Measurements from ENCODE around the gene ANO10. TPM values are rescaled to one million over a fixed set of nuclear protein-coding genes. Genes with fewer than 3 reads are reported as not detected.

ANO10 gene
- total RNA-seq, 2 donors from 2014 or later = 9.6 to 11.3 TPM

- Histone ChIP-seq H3K4me1 (no peaks in the 10 kb centered on the region), H3K4me3 (no peak overlapping the region), H3K27ac (no peak overlapping the region), H3K27me3 (no peaks in the 10 kb centered on the region), H3K9me3 (no peaks in the 10 kb centered on the region), H3K36me3 (no peaks in the 10 kb centered on the region)
- DNase-seq (ENCODE audit: low spot score) = no peak
- TF ChIP-seq CTCF (IDR thresholded peaks at IDR 0.05) = no peak
These were observed 19.7 kb upstream of the ANO10 start for GRCh38 chr3:43641306-43642114.

GRCh38 chr3:43640681-43641080, 18.9 kb upstream of the ANO10 start:
- Histone ChIP-seq H3K4me3 (no peak overlapping the region), H3K27me3 (no peaks in the 10 kb centered on the region)

GRCh38 chr3:43638594-43639447, 17.0 kb upstream of the ANO10 start:
- TF ChIP-seq CTCF (IDR thresholded peaks at IDR 0.05) = no peak
- Histone ChIP-seq H3K36me3 (no peaks in the 10 kb centered on the region), H3K27me3 (no peaks in the 10 kb centered on the region), H3K4me3 (no peak overlapping the region), H3K9me3 (no peaks in the 10 kb centered on the region), H3K27ac (no peak overlapping the region), H3K4me1 (no peaks in the 10 kb centered on the region)
- DNase-seq (ENCODE audit: low spot score) = no peak

More at GRCh38 chr3:43640681-43641080, 18.9 kb upstream of the ANO10 start:
- no peak for TF ChIP-seq CTCF (IDR thresholded peaks at IDR 0.05)
- DNase-seq (ENCODE audit: low spot score) = no peak
- Histone ChIP-seq H3K4me1 (no peaks in the 10 kb centered on the region), H3K27ac (no peak overlapping the region), H3K9me3 (no peaks in the 10 kb centered on the region), H3K36me3 (no peaks in the 10 kb centered on the region)

GRCh38 chr3:43637702-43638101, 15.9 kb upstream of the ANO10 start:
- Histone ChIP-seq H3K27ac (no peak overlapping the region), H3K36me3 (no peaks in the 10 kb centered on the region), H3K27me3 (no peaks in the 10 kb centered on the region), H3K4me3 (no peak overlapping the region), H3K4me1 (no peaks in the 10 kb centered on the region), H3K9me3 (peaks cover 0 to 3% of the 10 kb centered on the region in 2 donors)
- no peak for TF ChIP-seq CTCF (IDR thresholded peaks at IDR 0.05)
- no peak for DNase-seq (ENCODE audit: low spot score)

GRCh38 chr3:43632986-43633385, 11.2 kb upstream of the ANO10 start:
- DNase-seq (ENCODE audit: low spot score) = no peak
- no peaks in the 10 kb centered on the region for H3K4me1 ChIP-seq
- H3K27ac ChIP-seq = no peak overlapping the region
- TF ChIP-seq CTCF (IDR thresholded peaks at IDR 0.05) = no peak
- peaks cover 0 to 3% of the 10 kb centered on the region in 2 donors for H3K9me3 ChIP-seq
- no peaks in the 10 kb centered on the region for H3K36me3 ChIP-seq
- H3K4me3 ChIP-seq = no peak overlapping the region
- H3K27me3 ChIP-seq = no peaks in the 10 kb centered on the region
